Activated CD4-positive, alpha-beta T cell treated with anti-CD3 and anti-CD28 coated beads for 4 hours (primary cell): ENCODE results near the gene GTPBP1.

Experiments
- DNase-seq, 2 donors: peaks; one replicate each; pipeline ENCODE4 v3.0.0-alpha.2; 2020

Gene GTPBP1

DNA sequence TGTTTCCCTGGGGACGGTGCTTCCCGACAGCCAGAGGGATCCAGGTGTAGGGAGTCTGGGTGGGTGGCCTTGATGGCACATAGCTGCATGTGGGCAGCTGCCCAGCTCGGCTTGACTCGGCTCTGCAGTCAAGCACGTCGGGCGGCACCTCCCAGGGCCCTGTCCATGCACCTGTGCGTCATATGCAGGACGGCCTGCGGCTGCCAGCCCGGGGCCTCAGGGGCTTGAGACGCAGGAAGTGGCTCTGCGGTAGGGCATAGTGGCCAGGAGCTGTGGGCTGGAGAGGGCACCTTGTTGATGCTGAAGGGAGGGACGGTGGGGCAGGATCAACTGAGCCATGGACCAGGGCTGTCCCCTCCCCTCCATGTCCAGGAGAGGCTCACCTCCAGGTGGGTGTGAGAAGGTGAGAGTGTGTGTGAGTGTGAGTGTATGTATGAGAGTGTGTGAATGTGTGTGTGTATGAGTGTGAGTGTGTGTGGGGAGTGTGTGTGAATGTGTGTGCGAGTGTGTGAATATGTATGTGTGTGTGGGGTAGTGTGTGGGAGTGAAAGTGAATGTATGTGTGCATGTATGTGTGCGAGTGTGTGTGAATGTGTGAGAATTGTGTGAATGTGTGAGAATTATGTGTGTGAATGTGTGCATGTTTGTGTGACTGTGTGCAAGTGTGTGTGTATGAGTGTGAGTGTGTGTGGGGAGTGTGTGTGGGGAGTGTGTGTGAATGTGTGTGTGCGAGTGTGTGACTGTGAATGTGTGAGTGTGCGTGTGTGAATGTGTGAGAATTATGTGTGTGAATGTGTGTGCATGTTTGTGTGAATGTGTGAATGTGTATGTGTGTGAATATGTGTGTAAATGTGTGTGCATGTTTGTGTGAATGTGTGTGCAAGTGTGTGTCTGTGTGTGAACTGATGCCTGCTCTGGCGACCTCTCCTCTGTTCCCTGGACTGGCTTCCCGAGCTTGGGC is 55.7 kb downstream of the GTPBP1 start:
- DNase-seq = no peak

- no peak for DNase-seq
Observed at GRCh38 chr22:38762551-38762983, 56.8 kb downstream of the GTPBP1 start.

GRCh38 chr22:38766076-38766777 is 60.5 kb downstream of the GTPBP1 start:
- peak; percentile 32 to 43 for DNase-seq

DNA sequence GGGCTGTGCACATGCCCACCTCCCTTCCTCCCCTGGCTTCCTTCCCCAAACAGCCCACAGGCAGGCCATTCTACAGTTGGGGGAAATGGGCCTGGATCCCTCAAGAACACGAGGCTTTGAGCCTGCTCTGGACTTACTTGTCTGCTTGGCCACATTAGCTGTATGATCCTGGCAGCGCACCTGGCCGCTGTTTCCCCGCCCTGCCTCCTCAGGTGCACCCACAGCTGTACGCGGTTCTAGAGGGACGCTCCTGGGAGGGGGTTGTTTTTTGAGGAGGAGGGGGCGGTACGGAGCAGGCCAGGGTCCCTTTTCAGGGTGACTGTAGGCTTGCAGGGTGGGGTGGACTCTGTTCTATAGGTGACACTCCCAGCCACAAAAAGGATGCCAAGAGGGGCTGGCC is 61.6 kb downstream of the GTPBP1 start:
- DNase-seq = no peak

DNA sequence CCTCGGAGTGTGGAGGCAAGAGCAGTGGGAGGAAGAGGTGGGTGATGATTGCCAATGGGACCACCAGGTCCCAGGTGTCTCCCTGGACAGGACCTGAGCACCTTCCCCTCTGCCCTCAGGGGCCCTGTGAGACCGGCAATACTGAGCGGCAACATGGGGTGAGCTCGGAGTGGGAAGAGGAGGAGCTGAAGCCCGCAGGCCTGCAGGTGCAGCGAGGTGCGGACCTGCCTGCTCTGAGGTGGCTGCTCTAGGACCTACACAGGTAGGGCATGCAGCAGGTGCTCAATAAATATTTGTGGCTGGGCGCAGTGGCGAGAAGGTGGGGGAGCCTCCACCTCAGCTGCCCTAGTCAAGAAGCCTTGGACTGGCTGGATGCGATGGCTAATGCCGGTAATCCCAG is 62.3 kb downstream of the GTPBP1 start:
- DNase-seq = no peak

DNA sequence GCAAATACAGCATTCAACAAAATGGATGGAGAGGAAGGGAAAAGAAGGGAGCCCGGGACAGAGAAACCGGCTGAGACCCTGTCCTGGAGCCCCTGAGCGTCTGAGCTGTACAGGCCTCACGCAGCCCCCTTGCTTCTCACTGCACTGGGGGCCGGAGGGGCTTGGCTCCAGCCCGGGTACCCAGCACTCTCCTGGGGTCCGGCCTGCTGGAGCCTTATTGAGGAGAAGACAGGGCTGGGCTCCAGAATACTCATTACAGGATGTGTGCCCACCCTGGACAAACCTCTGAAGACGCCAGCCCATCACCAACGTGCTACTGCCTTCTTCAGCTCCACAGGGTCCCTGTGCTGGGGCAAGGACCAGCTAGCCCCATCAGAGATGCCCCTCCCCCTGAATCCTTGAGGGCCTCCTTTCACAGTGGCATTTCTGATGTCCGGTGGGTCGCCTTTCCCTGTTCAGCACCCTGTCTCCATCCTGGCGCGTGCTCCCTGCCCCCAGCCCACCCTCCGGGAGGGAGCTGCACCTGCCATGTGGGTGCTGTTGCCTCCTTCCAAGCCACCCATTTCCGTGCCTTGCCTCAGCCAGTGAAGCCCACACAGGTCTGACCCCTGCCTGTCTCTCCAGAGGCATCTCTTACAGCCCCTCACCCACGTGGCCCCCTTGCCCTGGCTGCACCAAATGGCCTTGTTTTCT is 64.7 kb downstream of the GTPBP1 start:
- DNase-seq = no peak

GRCh38 chr22:38772623-38772873 is 66.8 kb downstream of the GTPBP1 start:
- no peak for DNase-seq

GRCh38 chr22:38773363-38773946 is 67.7 kb downstream of the GTPBP1 start:
- no peak for DNase-seq

- DNase-seq = no peak
Observed at GRCh38 chr22:38774496-38775166, 68.9 kb downstream of the GTPBP1 start.

DNA sequence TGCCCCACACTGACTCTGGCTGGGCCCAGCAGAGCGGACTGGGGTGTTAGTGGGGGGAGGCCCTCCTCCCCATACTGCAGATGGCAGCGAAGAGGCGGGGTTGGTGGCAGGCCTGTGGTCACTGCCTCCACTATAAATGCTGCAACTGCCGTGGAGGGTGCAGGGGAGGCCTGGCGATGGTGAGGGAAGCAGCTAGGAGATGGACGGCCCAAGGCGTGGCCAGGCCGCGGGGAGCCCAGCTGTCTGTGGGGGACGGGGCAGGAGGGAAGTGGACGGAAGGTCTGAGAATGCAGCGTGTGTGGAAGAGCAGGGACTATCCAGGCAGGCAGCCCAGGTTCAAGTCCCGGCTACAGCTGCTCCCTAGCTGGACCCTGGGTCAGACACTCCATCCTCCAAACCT is 69.9 kb downstream of the GTPBP1 start:
- no peak for DNase-seq

- no peak for DNase-seq
Observed at GRCh38 chr22:38776086-38776485, 70.3 kb downstream of the GTPBP1 start.

DNA sequence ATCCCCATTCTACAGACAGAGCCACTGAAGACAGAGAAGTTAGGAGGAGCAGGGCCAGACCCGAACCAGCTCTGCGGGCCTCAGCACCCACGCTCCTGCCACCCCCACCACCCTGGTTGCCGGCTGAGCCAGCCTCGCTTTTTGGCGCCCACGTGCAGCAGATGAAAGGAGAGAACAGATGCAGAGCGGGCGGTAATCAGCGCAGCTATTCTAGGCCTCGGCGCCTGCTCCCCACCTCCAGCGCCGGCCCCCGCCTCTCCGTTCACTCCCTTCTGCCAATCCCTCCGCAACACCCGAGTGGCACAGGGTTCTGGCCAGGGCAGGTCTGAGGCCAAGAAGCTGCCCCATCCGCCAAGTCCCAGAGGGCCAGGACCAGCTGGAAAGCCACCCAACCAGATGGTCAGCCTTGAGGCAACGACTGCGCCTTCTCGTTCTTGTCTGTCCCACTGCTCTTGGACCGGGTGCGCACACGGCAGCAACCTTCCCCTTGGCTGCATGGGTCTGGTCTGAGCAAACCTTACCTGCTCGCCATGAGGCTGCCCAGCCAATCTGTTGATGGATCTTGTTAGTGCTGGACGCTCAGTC is 71.4 kb downstream of the GTPBP1 start:
- no peak for DNase-seq

DNA sequence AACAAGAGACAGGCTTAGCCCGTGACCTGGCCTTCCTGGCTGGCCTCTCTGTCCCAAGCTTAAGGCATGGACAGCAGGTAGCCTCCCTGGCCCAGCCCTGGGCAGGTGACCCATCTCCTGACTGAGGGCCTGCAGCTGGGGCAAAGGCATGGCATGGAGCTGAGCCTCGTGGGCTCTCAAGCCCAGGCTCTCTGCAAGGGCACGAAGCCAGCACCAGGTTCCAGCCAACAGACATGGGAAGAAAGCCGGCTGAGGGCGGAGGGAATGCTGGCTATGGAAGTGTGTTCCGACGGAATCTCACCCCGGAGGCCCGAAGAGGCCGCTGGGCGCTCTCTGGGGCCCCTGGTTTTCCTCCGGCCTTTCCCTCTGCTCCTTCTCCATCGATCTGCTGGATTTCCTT is 75.3 kb downstream of the GTPBP1 start:
- no peak for DNase-seq

DNA sequence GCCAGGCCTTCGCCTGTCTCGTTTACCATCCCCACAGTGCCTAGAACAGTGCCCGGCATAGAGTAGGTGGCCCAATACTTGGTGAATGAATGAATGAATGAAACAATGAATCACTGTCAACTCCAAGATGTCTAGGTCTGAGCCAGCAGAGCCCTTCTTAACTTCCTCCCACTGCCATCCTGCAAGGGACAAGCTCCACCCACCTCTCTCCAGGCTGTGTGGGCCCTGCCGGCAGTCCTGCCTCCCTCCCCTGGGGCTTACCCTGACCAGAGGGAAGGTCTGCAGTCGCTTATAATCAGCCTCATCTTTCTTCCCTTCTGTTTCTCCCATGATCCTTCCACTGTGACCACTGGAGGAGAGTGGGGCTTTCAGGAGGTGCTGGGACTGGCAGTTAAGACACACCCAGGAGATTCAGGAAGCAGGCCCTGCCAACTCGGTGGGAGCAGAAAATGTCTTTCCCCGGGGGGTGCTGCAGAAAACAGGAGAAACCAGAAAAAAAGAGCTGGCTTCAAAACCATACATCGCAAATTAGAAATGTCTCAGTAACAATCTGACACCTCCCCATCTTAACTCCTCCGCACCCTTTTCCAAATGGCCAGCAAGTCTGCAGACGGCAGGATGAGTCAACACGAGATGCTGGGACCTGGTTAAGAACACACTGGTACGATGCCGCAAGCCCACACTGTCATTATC is 76.8 kb downstream of the GTPBP1 start:
- DNase-seq = no peak
